ENCODE results near the gene ZNF280A.

Gene ZNF280A

GRCh38 chr22:22553735-22554586 is 33.9 kb upstream of the ZNF280A start:
- no peak overlapping the region for H2AFZ ChIP-seq (ENCODE audit: low read length, unreplicated experiment)
- H3K36me3 ChIP-seq (ENCODE audit: insufficient read depth, low read length) = no peaks in the 10 kb centered on the region
- H3K4me1 ChIP-seq (ENCODE audit: control insufficient read depth, insufficient read depth, low read length, unreplicated experiment) = no peaks in the 10 kb centered on the region
- H3K79me2 ChIP-seq (ENCODE audit: control insufficient read depth, insufficient read depth, low read length, unreplicated experiment) = no peaks in the 10 kb centered on the region
- no peak overlapping the region for H3K27ac ChIP-seq (ENCODE audit: low read depth, low read length)
- H3K4me3 ChIP-seq (ENCODE audit: low read depth, low read length) = no peak overlapping the region
- peaks cover 19% of the 10 kb centered on the region for H3K27me3 ChIP-seq (ENCODE audit: insufficient read depth, low read length)

GRCh38 chr22:22553141-22553540 is 33.1 kb upstream of the ZNF280A start:
- Histone ChIP-seq H3K27me3 (ENCODE audit: insufficient read depth, low read length) (peaks cover 26% of the 10 kb centered on the region), H3K79me2 (ENCODE audit: control insufficient read depth, insufficient read depth, low read length, unreplicated experiment) (no peaks in the 10 kb centered on the region), H3K27ac (ENCODE audit: low read depth, low read length) (no peak overlapping the region), H3K4me3 (ENCODE audit: low read depth, low read length) (no peak overlapping the region), H3K36me3 (ENCODE audit: insufficient read depth, low read length) (no peaks in the 10 kb centered on the region), H3K4me1 (ENCODE audit: control insufficient read depth, insufficient read depth, low read length, unreplicated experiment) (no peaks in the 10 kb centered on the region), H2AFZ (ENCODE audit: low read length, unreplicated experiment) (no peak overlapping the region)

- H3K4me3 ChIP-seq (ENCODE audit: low read depth, low read length) = no peak overlapping the region
- H3K36me3 ChIP-seq (ENCODE audit: insufficient read depth, low read length) = no peaks in the 10 kb centered on the region
- no peaks in the 10 kb centered on the region for H3K4me1 ChIP-seq (ENCODE audit: control insufficient read depth, insufficient read depth, low read length, unreplicated experiment)
- no peak overlapping the region for H2AFZ ChIP-seq (ENCODE audit: low read length, unreplicated experiment)
- peaks cover 30% of the 10 kb centered on the region for H3K27me3 ChIP-seq (ENCODE audit: insufficient read depth, low read length)
- no peaks in the 10 kb centered on the region for H3K79me2 ChIP-seq (ENCODE audit: control insufficient read depth, insufficient read depth, low read length, unreplicated experiment)
- no peak overlapping the region for H3K27ac ChIP-seq (ENCODE audit: low read depth, low read length)
These were observed 32.6 kb upstream of the ZNF280A start for GRCh38 chr22:22552630-22553029.

- H3K36me3 ChIP-seq (ENCODE audit: insufficient read depth, low read length) = no peaks in the 10 kb centered on the region
- no peaks in the 10 kb centered on the region for H3K4me1 ChIP-seq (ENCODE audit: control insufficient read depth, insufficient read depth, low read length, unreplicated experiment)
- H2AFZ ChIP-seq (ENCODE audit: low read length, unreplicated experiment) = no peak overlapping the region
- H3K4me3 ChIP-seq (ENCODE audit: low read depth, low read length) = no peak overlapping the region
- no peaks in the 10 kb centered on the region for H3K79me2 ChIP-seq (ENCODE audit: control insufficient read depth, insufficient read depth, low read length, unreplicated experiment)
- H3K27ac ChIP-seq (ENCODE audit: low read depth, low read length) = no peak overlapping the region
- peaks cover 30% of the 10 kb centered on the region for H3K27me3 ChIP-seq (ENCODE audit: insufficient read depth, low read length)
These were observed 30.8 kb upstream of the ZNF280A start for GRCh38 chr22:22550789-22551434.

GRCh38 chr22:22548910-22549309 is 28.8 kb upstream of the ZNF280A start:
- Histone ChIP-seq H3K79me2 (ENCODE audit: control insufficient read depth, insufficient read depth, low read length, unreplicated experiment) (no peaks in the 10 kb centered on the region), H3K27ac (ENCODE audit: low read depth, low read length) (no peak overlapping the region), H3K36me3 (ENCODE audit: insufficient read depth, low read length) (no peaks in the 10 kb centered on the region), H3K4me1 (ENCODE audit: control insufficient read depth, insufficient read depth, low read length, unreplicated experiment) (no peaks in the 10 kb centered on the region), H3K27me3 (ENCODE audit: insufficient read depth, low read length) (peaks cover 30% of the 10 kb centered on the region), H2AFZ (ENCODE audit: low read length, unreplicated experiment) (no peak overlapping the region), H3K4me3 (ENCODE audit: low read depth, low read length) (no peak overlapping the region)

- Histone ChIP-seq H3K4me1 (ENCODE audit: control insufficient read depth, insufficient read depth, low read length, unreplicated experiment) (no peaks in the 10 kb centered on the region), H3K79me2 (ENCODE audit: control insufficient read depth, insufficient read depth, low read length, unreplicated experiment) (no peaks in the 10 kb centered on the region), H3K4me3 (ENCODE audit: low read depth, low read length) (no peak overlapping the region), H2AFZ (ENCODE audit: low read length, unreplicated experiment) (no peak overlapping the region), H3K27me3 (ENCODE audit: insufficient read depth, low read length) (peaks cover 30% of the 10 kb centered on the region), H3K27ac (ENCODE audit: low read depth, low read length) (no peak overlapping the region), H3K36me3 (ENCODE audit: insufficient read depth, low read length) (no peaks in the 10 kb centered on the region)
These were observed 28.2 kb upstream of the ZNF280A start for GRCh38 chr22:22548317-22548716.

DNA sequence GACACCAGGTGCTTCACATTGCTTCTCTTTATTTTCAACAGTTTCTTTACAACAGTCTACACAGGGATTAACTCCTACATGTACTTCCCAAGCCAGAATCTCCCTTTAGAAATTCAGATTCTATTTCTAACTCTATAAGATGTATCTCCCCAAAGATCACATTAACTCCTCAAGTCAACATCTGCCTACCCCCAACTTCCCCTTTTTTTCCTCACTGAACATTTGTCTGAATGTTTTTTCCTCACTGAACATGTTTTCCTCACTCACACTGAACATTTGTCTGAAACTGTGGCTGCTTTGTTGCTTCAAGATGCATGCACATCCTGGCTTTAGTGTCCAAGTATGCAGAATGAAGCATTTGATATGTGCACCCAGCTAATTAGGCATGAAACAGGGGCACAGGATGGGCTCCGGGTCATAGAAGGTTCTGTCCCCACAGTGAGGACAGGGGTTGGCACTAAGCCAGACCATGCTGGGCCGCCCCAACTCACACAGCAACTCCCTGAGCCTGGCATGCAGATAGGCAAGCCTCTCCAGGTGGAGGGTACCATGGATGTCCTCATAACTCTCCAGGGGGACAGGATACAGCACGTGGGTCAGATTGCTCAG is 27.7 kb upstream of the ZNF280A start:
- no peak overlapping the region for H2AFZ ChIP-seq (ENCODE audit: low read length, unreplicated experiment)
- peaks cover 30% of the 10 kb centered on the region for H3K27me3 ChIP-seq (ENCODE audit: insufficient read depth, low read length)
- H3K36me3 ChIP-seq (ENCODE audit: insufficient read depth, low read length) = no peaks in the 10 kb centered on the region
- no peaks in the 10 kb centered on the region for H3K4me1 ChIP-seq (ENCODE audit: control insufficient read depth, insufficient read depth, low read length, unreplicated experiment)
- no peak overlapping the region for H3K4me3 ChIP-seq (ENCODE audit: low read depth, low read length)
- no peaks in the 10 kb centered on the region for H3K79me2 ChIP-seq (ENCODE audit: control insufficient read depth, insufficient read depth, low read length, unreplicated experiment)
- H3K27ac ChIP-seq (ENCODE audit: low read depth, low read length) = no peak overlapping the region

DNA sequence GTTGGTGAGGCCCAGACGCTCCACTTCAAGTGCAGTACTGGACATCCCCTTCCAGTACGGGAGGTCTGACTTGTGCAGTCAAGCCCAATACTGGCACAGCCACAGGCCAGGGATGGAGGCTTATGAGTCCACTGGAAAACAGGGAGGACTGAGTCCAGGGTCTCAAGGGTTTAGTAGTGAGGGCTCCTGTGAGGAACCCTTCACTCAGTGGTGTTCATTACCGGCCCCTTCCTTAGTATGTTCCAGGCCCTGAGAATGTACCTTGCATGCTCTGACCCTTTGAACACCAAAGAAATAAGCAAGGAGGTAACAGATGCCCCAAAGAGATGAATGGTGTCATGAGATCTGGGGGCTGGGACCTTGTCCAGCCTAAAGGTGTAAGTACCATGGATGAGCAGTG is 27.2 kb upstream of the ZNF280A start:
- no peak overlapping the region for H3K4me3 ChIP-seq (ENCODE audit: low read depth, low read length)
- peaks cover 30% of the 10 kb centered on the region for H3K27me3 ChIP-seq (ENCODE audit: insufficient read depth, low read length)
- H3K79me2 ChIP-seq (ENCODE audit: control insufficient read depth, insufficient read depth, low read length, unreplicated experiment) = no peaks in the 10 kb centered on the region
- H3K36me3 ChIP-seq (ENCODE audit: insufficient read depth, low read length) = no peaks in the 10 kb centered on the region
- no peak overlapping the region for H2AFZ ChIP-seq (ENCODE audit: low read length, unreplicated experiment)
- no peaks in the 10 kb centered on the region for H3K4me1 ChIP-seq (ENCODE audit: control insufficient read depth, insufficient read depth, low read length, unreplicated experiment)
- H3K27ac ChIP-seq (ENCODE audit: low read depth, low read length) = no peak overlapping the region

DNA sequence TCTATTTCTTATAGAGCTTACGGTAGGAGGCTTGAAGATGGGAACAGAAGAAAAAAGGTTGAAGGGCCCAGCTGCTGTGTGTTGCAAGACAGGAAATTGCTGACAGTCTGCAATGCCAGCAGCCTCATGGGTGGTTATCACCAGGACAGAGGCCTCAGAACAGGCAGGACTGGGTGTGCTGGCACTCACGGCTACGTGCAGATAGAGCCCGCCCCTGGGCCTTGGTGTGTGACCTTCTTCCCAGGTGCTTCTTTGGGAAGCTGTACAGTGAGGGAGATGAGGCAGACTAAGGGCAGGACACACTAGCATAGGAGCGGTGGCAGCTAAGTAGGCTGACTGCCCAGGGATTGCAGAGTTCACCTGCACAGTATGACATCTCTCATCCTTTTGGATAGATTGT is 26.4 kb upstream of the ZNF280A start:
- Histone ChIP-seq H3K36me3 (ENCODE audit: insufficient read depth, low read length) (no peaks in the 10 kb centered on the region), H3K27me3 (ENCODE audit: insufficient read depth, low read length) (peaks cover 30% of the 10 kb centered on the region), H3K79me2 (ENCODE audit: control insufficient read depth, insufficient read depth, low read length, unreplicated experiment) (no peaks in the 10 kb centered on the region), H3K4me1 (ENCODE audit: control insufficient read depth, insufficient read depth, low read length, unreplicated experiment) (no peaks in the 10 kb centered on the region), H3K4me3 (ENCODE audit: low read depth, low read length) (no peak overlapping the region), H3K27ac (ENCODE audit: low read depth, low read length) (no peak overlapping the region), H2AFZ (ENCODE audit: low read length, unreplicated experiment) (no peak overlapping the region)

GRCh38 chr22:22545084-22545483 is 25.0 kb upstream of the ZNF280A start:
- H3K27me3 ChIP-seq (ENCODE audit: insufficient read depth, low read length) = peaks cover 25% of the 10 kb centered on the region
- H3K79me2 ChIP-seq (ENCODE audit: control insufficient read depth, insufficient read depth, low read length, unreplicated experiment) = no peaks in the 10 kb centered on the region
- no peak overlapping the region for H3K27ac ChIP-seq (ENCODE audit: low read depth, low read length)
- H3K36me3 ChIP-seq (ENCODE audit: insufficient read depth, low read length) = no peaks in the 10 kb centered on the region
- H3K4me1 ChIP-seq (ENCODE audit: control insufficient read depth, insufficient read depth, low read length, unreplicated experiment) = no peaks in the 10 kb centered on the region
- H2AFZ ChIP-seq (ENCODE audit: low read length, unreplicated experiment) = no peak overlapping the region
- no peak overlapping the region for H3K4me3 ChIP-seq (ENCODE audit: low read depth, low read length)

Measured in ACC112 (cell line).